GM19238 (cell line): ENCODE results near the gene SREBF2.
A peak's percentile ranks its signal among the peaks of the same experiment; 100 is the strongest.

Experiments
- DNase-seq: peaks from one replicate; pipeline ENCODE4 v3.0.0; 2011; ENCODE audit warnings: low spot score; ENCODE audit not compliant: insufficient read length

Gene SREBF2

DNA sequence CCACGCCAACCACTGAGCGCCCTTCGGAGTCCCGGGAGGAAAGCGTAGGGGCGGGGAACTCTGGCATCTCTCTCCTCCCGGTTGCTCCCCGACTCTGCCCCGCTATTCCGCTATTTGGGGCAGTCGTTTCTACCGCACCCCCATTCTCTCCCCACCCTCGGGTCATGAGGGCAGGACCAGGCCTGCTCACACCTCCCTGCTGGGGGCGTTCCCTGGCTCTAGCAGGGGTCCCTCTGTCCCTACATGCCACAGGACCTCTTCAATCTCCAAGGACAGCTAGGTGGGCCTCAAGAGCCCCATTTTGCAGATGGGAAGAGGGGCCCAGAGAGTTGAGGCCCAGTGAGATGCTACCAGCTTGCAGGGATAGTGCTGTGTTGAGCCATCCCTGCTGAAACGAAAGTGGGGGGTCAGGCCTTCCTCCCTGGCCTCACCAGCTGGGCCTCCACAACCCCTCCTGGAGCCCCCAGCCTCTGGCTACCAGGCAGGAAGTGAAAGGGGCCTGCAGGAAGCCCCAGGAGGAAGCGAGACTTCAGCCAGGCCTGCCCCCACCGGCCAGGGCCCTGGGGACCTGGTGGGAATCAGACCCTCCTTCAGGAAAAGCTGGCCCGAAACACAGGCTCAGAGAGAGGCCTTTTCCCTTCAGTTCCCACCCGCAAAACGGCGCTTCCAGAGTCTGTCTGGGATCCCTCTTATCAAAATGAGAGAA, 87.5 kb downstream of the SREBF2 start:
- no peak for DNase-seq

DNA sequence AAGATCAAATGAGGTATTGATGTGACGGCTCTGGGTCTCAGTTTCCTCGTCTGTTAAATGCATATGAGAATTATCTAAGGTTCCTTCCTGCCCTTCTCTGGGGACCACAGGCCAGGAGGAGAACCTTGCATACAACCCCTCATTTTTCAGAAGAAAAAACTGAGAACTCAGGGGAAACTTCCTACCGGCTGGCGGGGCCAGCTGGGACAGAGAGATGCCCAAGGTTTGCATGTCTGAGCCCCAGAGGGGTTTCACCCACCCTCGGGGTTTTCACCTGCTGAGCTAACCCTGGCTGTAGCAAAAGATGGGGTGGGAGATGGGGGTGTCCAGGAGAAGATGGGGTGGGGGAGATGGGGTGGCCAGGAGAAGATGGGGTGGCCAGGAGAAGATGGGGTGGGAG, 89.4 kb downstream of the SREBF2 start:
- no peak for DNase-seq

DNA sequence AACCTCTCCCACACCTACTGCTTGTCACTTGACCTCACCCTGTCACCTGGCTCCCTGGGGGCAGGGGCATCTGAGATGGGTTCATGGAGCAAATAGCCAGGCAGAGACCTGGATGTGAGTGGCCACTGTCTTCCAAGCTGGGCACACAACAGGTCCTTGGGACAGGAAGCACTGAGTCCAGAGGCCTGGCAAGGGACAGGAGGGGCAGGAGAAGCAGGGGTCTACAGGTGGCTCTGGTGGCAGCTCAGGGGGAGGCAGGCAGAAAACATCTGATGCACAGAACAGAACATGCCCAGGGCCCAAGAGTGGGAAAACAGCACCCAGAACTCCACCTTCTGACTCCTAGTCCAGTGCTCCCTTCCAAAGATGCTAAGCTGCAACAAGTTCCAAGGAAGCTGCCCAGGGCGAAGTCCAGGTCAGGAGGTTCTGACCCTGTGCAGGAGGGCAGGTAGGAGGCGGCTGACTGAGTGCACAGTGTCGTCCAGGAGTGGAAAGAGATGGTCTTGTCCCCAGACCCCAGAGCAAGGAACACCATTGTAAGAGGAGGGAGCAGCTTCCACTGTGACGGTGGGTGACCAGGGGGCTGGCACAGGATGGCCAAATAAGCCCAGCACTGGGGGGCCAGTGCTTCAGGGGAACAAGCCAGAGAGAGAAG, 90.2 kb downstream of the SREBF2 start:
- no peak for DNase-seq

DNA sequence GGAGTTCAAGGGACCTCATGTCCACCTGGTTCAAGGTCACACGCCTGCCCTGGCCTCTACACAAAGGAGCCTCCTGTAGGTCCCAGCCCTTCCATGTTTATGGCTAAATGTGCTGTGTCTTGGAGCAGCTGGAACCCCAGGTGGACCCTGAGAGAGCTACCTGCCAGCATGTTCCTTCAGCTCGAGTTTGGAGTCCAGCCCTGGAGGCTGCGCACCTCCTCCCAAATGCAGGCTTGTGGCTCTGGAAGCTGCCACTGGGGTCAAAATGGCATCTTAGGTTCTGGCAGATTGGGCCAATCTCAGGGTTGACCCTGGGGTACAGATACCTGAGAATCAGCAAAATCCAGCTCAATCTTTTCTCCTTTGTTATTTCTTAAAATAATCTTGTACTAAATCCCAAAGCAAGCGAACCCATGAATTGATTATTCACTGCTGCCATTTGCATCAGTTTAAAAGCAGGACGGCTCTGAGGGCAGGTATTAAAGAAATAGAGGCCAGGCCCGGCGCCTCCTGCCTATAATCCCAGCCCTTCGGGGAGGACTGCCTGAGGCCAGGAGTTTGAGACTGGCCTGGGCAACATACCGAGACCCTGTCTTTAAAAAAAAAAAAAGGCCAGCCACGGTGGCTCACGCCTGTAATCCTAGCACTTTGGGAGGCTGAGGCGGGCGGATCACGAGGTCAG, 90.8 kb downstream of the SREBF2 start:
- DNase-seq = no peak

DNA sequence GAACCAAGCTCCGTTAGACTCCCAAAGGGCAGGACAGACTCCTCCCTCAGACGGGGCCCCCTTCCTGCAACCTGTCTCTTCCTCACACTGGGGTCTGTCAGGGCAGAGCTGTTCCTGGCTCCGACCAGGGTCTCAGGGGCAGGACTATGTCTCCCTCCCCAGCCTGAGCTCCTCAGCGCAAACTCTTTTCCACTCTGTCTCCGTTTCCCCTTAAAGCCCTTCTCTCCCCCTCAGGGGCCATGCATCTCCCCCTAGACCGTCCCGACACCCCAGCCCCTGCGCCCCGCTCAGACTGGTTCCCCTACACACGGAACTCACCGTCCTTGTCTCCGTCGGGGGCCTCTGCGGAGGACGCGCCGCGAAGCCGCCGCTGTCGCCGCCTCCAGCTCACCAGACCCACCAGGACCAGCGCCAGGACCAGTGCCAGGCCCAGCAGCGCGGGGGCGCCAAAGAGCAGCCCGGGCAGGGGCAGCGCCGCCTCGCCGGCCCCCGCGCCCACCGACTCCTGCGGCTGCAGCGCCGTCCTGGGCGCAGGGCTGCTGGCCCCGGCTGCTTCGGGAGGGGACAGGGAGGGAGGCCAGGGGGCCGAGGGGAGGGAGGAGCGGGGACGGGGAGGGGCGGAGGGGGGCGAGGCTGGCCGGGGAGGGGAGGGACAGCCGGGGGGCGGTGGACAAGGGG, 93.0 kb downstream of the SREBF2 start:
- DNase-seq = no peak

DNA sequence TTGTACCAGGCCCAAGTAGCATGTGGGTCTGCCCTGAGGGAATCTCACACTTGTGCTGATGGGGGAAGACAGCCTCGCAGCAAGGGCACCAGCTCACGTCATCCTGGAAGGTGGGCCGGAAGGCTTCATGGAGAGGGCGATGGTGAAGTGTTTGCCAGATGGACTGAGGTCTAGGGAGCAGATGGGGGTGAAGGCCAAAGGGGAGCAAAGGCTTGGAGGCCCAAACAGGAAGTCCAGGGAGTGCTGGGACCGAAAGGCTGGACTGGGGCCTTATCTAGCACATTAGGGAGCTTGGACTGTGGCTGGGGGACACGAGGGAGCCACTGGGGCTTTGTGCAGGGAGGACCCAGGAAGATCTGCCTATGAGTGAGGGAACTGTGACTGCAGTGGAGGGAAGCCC, 94.9 kb downstream of the SREBF2 start:
- DNase-seq = no peak

DNA sequence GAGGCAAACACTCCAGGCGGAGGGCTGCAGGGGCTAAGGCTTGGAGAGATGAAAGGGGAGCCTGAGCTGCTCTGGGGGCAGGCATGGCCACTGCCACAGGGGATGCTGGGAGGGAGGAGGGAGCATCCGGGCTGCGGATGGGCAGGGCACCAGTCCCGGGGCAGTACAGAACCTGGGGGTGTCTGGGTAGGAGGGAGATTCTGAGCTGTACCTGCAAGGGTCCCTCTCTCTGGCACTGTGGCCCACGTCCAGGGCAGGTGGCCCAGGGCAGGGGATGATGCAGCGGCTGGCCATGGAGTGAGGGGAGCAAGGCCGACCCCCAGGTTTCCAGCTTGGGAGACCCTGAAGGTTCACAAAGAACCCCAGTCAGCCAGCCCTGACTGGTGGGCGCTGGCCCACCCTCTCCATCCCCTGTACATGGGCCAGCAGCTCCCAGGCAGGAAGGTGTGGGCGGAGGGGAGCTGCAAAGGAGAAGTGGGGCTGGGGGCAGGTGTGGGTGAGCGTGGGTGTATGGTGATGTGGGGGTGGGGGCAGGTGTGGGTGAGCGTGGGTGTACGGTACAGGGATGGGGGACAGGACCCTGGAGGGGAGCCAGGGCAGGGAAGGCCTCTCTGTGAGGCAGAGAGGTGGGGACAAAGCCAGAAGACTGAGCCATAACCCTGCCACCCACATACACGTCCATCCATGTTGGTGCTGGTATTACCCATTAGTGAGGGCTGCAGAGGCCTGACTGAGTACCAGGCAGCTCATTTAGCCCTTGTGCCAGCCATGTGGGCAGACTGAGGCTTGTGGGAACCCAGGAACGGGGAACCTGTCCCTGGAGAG, 95.9 kb downstream of the SREBF2 start:
- DNase-seq = no peak

DNA sequence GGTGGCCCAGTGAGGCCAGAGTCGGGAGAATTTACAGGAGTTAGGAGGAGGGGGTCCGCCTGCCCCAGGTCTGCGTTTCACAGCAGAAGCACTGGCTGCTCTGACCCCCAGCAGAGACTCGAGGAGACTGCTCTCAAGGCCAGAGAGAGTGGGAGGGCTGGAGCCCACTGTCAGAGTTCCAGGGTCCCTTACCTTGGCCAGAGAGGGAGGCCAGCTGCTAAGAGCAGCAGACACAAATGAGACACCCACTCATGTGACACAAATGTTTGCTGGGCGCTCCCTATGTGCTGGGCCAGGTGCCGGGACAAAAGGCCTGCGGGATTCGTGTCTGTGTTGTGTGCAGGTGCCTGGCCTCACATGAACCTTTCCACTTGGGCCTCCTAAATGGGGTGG, 96.5 kb downstream of the SREBF2 start:
- DNase-seq = no peak

DNA sequence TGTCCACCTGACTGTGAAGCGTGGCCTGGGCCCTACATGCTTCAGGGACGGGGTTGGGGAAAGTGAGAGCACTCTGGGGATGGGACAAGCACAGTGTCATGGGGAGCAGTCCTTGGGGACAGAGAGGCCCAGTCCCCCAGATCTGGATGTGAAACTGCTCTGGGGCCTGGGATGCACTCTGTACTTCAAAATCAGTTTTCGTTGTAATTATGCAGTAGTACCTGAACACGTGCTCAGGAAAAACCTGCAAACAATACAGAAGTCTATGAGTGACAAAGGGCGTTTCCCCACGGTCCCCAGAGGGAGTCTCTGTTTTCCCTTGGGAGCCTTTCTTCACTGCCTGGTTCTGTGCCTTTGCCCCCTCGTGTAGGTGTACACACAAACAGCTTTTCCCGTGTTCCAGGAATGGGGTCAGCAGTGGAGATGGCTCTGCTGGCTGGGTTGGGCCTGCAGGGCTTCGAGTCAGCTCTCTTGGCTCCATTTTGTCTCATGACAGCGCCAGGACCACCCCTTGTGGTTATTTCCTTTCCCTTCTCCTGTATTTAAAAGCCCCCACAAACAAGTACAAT, 98.9 kb downstream of the SREBF2 start:
- no peak for DNase-seq

DNA sequence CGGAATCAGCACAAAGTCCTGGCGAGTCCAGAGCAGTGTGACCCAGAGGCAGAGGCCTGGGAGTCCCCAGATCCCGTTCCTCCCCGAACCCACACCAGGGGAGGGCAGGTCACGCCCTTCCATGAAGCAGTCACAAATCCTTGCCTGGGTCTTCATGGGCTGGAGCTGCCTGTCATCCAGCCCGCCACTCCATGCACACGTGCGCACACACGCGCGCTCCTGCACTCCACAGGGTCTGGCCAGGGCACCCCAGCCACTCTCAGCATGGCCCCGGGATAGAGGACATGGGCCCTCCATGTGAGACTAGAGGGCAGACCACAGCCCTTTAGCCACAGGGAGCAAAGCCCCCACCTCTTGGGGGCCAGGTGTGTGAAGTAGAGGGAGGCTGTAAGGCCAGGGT, 99.4 kb downstream of the SREBF2 start:
- no peak for DNase-seq

DNA sequence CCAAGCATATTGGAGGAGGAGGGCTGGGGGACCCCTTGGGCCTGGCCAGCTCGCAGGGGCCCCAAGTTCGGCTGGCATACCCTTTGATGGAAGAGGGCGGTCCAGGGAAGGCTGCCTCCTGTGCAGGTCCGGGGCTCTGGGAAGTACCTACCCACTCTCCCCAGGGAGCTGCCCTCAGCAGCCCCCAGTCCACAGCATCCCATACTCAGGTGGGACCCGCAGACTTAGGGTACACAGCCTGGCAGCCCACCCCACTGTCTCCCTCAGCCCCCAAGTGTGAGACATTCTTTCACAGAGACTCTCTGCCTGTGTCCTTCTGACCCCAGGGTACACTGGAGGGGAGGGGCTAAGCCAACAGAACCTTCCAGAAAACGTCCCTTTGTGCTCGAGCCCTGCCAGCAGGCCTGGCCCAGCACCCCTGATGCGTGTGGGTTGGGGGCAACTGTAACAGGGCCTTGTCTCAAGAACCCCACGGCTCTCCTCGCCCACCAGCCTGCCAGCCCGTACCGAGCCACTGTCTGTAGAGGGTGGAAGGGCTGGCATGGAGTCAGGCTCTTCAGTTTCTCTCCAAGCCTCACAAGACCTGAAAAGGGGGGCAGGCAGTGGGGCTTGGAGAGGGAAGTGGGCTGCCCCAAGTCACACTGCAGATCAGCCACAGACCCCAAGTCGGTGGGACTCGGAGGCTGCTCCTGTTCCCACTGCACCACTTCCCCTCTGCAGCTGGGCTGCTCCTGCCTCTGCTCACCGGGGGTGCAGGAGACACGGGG, 100.7 kb downstream of the SREBF2 start:
- DNase-seq = no peak

DNA sequence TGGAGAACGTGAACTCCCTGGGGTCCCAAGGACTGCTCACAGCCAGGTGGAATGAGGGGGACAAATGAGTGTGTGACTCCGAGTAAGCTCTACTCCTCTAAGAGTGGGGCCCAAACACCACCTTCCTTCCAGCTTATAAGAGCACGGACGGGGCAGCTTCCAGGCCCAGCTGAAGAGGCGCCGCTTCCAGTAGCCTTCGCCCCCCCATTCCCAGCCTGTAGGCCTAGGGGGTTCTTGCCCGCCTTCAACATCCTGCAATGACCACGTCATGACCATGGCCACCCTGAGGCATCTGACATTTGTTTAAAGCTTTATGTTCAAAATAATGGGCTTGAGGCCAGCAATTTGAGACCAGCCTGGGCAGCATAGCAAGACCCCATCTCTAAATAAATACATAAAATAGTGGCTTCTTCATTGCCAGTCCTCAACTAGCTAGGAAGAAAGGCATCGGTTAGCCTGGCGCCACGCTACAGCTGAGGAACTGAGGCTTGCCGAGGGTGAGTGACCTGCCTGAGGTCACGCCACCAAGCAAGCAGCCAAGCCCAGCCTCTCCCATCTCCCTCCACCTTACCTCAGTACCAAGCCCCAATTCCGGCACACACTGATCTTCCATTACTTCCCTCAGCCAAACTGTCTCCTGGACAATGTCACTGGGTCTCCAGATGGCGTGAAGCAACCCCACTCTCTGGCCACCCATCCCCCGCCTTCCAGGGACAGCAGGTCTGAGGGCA, 101.5 kb downstream of the SREBF2 start:
- DNase-seq = no peak

DNA sequence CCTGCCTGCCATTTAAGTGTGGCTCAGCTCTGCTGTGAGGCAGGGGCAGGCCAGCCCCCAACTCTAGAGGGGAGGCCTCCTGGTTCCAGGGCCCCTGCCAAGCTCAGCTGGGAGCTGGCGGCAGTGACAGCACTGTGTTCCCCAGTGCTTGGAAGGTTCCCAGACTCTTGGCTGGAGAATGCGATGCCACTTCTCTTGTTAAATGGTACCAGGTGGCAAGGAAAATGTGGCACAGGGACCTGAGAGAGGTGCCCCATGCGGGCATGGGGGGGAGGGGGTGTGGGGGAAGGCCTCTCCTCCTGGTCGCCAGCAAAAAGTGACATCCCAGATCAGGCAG, 102.1 kb downstream of the SREBF2 start:
- no peak for DNase-seq

DNA sequence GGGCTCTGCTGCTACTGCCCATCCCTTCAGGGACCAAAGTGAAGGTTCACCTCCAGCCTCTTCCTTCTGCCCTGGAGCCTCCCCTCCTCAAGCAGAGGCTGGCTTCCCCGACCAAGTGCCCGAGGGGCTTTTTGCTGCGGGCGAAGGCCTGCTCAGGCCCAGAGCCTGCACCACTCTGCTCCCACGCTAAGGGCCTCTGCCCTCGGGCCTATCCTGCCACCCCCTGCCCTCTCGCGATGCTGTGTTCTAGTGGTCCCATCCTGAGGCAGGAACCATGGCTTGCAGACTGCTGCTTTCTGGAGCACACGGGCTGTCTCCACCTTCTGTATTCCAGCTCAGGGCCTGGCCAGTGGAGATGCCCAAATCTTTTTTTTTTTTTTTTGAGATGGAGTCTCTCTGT, 102.6 kb downstream of the SREBF2 start:
- DNase-seq = no peak

DNA sequence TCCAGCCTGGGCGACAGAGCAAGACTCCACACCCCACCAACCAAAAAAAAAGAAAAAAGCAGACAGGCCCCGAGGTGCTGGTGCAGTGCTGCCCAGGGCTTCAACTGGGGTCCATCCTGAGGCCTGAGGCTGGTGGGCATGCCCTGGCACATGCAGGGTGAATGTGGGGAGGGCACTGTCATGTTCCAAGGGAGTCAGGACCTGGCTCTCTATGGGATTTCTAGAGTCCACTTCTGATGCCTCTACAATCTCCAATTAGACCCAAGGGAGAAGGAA, 103.9 kb downstream of the SREBF2 start:
- DNase-seq = no peak

DNA sequence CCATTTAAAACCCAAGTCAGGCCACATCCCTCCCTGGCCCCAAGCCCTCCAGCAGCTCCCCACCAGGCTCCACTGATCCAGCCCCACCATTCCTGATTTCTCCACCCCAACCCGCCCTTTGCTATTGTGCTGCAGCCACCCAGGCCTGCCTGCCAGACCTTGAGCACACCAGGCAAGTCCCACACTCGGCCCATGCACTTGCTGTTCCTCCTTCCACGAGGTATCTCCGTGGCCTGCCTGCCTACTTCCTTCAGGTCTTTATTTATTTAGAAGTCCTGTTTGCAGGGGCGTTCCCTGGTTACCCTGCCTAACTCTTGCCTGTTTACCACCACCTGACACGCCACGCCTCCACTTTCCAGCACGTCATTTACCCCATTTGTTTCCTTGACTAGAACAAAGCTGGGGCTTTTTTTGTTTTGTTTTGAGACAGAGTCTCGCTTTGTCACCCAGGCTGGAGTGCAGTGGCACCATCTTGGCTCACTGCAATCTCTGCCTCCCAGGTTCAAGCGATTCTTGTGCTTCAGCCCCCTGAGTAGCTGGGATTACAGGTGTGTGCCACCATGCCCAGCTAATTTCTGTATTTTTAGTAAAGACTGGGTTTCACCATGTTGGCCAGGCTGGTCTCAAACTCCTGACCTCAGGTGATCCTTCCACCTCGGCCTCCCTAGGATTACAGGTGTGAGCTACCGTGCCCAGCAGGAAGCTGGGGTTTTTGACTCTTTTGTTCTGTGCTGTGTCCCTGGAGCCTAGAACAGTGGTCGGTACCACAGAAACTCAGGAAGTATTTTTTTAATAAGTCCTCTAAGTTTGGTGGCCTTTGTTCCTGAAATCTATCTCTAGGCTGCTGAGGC, 107.3 kb downstream of the SREBF2 start:
- peak; percentile 68 for DNase-seq

DNA sequence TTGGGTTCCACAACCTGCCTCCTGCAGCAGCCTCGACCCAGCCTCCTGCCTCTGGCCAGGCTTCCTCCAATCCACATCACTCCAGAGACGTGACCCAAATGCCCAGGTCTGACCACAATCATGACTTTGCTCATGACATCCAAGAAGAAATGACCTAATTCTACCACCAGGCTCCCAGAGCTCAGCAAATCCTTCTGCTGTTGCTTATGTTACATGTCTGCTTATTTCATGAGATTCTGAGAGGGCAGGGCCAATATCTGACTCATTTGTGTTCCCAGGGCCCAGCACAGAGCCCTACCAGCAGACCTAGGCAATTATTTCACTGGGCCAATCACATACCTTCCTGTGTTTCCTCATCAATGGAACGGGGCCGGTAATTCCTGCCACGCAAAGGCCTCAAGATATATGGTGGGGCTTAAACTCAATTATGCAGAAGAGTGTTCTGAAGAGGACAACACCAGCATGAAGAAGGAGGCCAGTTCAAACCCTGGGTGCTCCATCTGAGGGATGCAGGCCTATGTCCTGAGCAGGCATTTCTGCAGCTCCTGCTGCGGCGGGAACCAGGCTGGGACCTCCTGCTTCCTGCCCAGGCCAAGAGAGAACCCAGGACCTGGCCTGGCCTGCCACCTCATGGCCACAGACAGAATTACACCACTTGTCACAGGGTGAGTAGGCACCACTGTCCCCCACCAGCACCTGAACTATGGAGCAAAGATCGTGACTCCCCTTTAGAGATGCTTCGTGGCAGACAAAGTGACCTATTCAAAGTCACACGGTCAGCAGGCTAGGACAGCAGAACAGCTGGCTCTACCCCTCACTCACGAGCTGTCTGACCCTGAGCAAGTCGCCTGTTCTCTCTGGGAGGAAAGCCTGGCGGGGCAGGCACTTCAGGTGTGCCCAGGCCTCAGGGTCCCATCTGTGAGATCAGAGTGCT, 108.2 kb downstream of the SREBF2 start:
- DNase-seq = peak; percentile 69

DNA sequence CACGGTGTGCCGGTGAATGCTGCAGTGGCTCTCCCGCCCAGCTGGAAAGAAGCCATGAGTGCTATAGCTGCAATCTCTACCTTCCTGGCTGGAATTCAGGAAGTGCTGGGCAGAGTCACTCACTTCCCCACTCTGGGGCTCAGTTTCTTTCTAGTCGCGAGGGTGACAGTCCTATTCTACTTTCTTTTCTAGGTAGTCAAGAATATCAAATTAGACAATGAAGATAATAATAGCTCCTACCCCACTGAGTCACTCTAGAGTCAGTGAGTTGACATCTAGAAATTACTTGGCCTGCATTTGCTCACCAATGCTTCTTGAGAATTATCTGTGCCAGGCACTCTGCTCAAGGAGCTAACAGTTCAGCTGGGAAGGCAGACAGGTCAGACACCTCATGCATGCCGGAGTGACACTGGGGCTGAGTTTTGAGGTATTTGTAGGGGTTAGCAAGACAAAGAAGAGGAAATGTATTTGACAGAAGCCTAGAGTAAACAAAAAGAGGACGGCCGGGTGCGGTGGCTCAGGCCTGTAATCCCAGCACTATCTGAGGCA, 110.8 kb downstream of the SREBF2 start:
- DNase-seq = no peak
